K562 (cell line): ENCODE data around the gene CALHM4. TPM values are rescaled to one million over a fixed set of nuclear protein-coding genes. Genes with fewer than 3 reads are reported as not detected.

Experiments used
- ARID2 ChIP-seq: fragments of 450-650 bp; IDR thresholded peaks from 2 replicates; pipeline ENCODE4 v1.6.1; 2017; ENCODE audit warnings: antibody characterized with exemption, mild to moderate bottlenecking
- CBX2 ChIP-seq: fragments of 200-600 bp; sonication (generic); IDR thresholded peaks from one replicate; pipeline ENCODE4 v1.6.1; 2012; ENCODE audit warnings: mild to moderate bottlenecking, low read length, inconsistent platforms; ENCODE audit not compliant: insufficient read depth, poor library complexity, severe bottlenecking
- EP300 ChIP-seq: IDR thresholded peaks from 2 replicates; pipeline ENCODE4 v1.6.1; 2012; ENCODE audit warnings: low read length, improper control_type of control experiment
- FOSL1 ChIP-seq: fragments of 200-800 bp; sonication (Bioruptor generic); conservative IDR thresholded peaks from 2 replicates; pipeline ENCODE4 v1.6.1; 2016; ENCODE audit warnings: missing genetic modification characterization, missing compliant biosample characterization
- GATAD2B ChIP-seq: fragments of 450-650 bp; IDR thresholded peaks from 2 replicates; pipeline ENCODE4 v1.6.1; 2017; ENCODE audit warnings: mild to moderate bottlenecking, borderline replicate concordance
- HSF4 ChIP-seq: fragments of 250-450 bp; sonication (Bioruptor Pico); IDR thresholded peaks from 2 replicates; pipeline ENCODE4 v2.1.2; 2022; ENCODE audit warnings: mild to moderate bottlenecking, moderate library complexity, borderline replicate concordance
- ILF3 ChIP-seq: fragments of 450-650 bp; IDR thresholded peaks from 2 replicates; pipeline ENCODE4 v1.6.1; 2018; ENCODE audit warnings: antibody characterized with exemption, mild to moderate bottlenecking, moderate library complexity, borderline replicate concordance
- JUN ChIP-seq, 2 experiments: sonication (generic) in 1 of 2; formaldehyde crosslinking in 1 of 2; IDR thresholded peaks; 2 replicates each; pipeline versions ENCODE4 v1.6.1 to v1.8.0; 2012 to 2022; ENCODE audit warnings: borderline replicate concordance in 2 of 2, mild to moderate bottlenecking in 2 of 2, improper control_type of control experiment in 1 of 2, low read depth in 1 of 2, low read length in 1 of 2, missing genetic modification reagents in 1 of 2
- RCOR1 ChIP-seq, 2 experiments: IDR thresholded peaks; 2 replicates each; pipeline ENCODE4 v1.6.1; 2012; ENCODE audit warnings: low read depth in 2 of 2, low read length in 2 of 2, borderline replicate concordance in 1 of 2, improper control_type of control experiment in 1 of 2
- REST ChIP-seq, 2 experiments: fragments of 450-650 bp; formaldehyde crosslinking in 1 of 2; IDR thresholded peaks; 2 replicates each; pipeline versions ENCODE4 v1.4.0 to v1.6.1; 2014 to 2020; ENCODE audit warnings: mild to moderate bottlenecking in 2 of 2, borderline replicate concordance in 1 of 2, low read depth in 1 of 2
- SOX6 ChIP-seq: fragments of 450-650 bp; IDR thresholded peaks from 2 replicates; pipeline ENCODE4 v1.6.1; 2014; ENCODE audit warnings: mild to moderate bottlenecking
- SP1 ChIP-seq: sonication (generic); formaldehyde crosslinking; IDR thresholded peaks from 2 replicates; pipeline ENCODE4 v1.8.1; 2022; ENCODE audit warnings: mild to moderate bottlenecking, missing genetic modification reagents
- TEAD1 ChIP-seq, 2 experiments: fragments of 450-650 bp in 1 of 2; sonication (generic) in 1 of 2; formaldehyde crosslinking; IDR thresholded peaks; 2 replicates each; pipeline versions ENCODE4 v1.4.0 to v1.8.0; 2020 to 2022; ENCODE audit warnings: mild to moderate bottlenecking in 2 of 2, missing genetic modification reagents in 1 of 2
- TEAD4 ChIP-seq, 2 experiments: sonication (generic) in 1 of 2; formaldehyde crosslinking in 1 of 2; IDR thresholded peaks; 2 replicates each; pipeline versions ENCODE4 v1.6.1 to v1.8.0; 2012 to 2022; ENCODE audit warnings: borderline replicate concordance in 1 of 2, inconsistent platforms in 1 of 2, low read length in 1 of 2, mild to moderate bottlenecking in 1 of 2, missing genetic modification reagents in 1 of 2
- ZBTB1 ChIP-seq: sonication (generic); formaldehyde crosslinking; IDR thresholded peaks from 2 replicates; pipeline ENCODE4 v1.8.1; 2023; ENCODE audit warnings: missing genetic modification reagents, low read depth, mild to moderate bottlenecking, borderline replicate concordance
- ZBTB9 ChIP-seq: fragments of 450-650 bp; formaldehyde crosslinking; IDR thresholded peaks from 2 replicates; pipeline ENCODE4 v1.4.0; 2020; ENCODE audit warnings: mild to moderate bottlenecking, moderate library complexity
- ZC3H8 ChIP-seq: fragments of 450-650 bp; IDR thresholded peaks from 2 replicates; pipeline ENCODE4 v1.6.1; 2017
- polyA plus RNA-seq, 8 experiments: library from polyadenylated mRNA; depleted of rRNA in 4 of 8; stranded (reverse) in 5 of 8; unstranded in 3 of 8; fragments of >200 nt; fragmentation: Nextera tagmentation in 2 of 8; fragmentation: Illumina TruSeq in 1 of 8; extraction: Ambion mirVana in 2 of 8; extraction: Trizol in 1 of 8; gene quantifications; 2 replicates each; pipeline versions ENCODE4 v1.2.1 to v1.2.3, GENCODE V29; 2011 to 2014; ENCODE audit warnings: inconsistent platforms in 1 of 8, missing spikeins in 1 of 8
- total RNA-seq, 7 experiments: library from RNA; depleted of rRNA in 6 of 7; stranded (reverse); fragments of >200 nt in 6 of 7; fragmentation: Illumina TruSeq in 2 of 7; extraction: Trizol in 2 of 7; gene quantifications; 2 replicates each; pipeline versions ENCODE4 v1.2.1 to v1.2.3, GENCODE V29; 2011 to 2021; ENCODE audit warnings: low replicate concordance in 1 of 7

The CALHM4 gene
- total and polyA plus RNA-seq, 9 of the 15 experiments (the other 6 are each of a cell fraction or from before 2014, with no cell fraction given): not detected

GRCh38 chr6:116511424-116512110, 42.0 kb upstream of the CALHM4 start, which contains the start of gene CALHM5 (continued):
- peak; percentile 59; the same call in 1 of the 2 replicates for TF ChIP-seq ILF3
- TF ChIP-seq FOSL1 (tag): peak; percentile 65
- TF ChIP-seq SP1 (CRISPR knock-in tag): 0 out of 2 replicates have a peak, but pooled peaks have one; percentile 31
- peak; percentile 94 for TF ChIP-seq SOX6
- no peak for TF ChIP-seq CBX2
- peak; percentile 72 for TF ChIP-seq TEAD4 (IDR thresholded peaks at IDR 0.05; ENCODE audit: low read length)
- no peak for TF ChIP-seq TEAD4 (CRISPR knock-in tag; IDR thresholded peaks at IDR 0.05; ENCODE audit: borderline replicate concordance)
- 0 out of 2 replicates have a peak, but pooled peaks have one; percentile 43 for TF ChIP-seq ZBTB9 (CRISPR knock-in tag)
- peak in 1 of 2 experiments; percentile 85; a peak in 1 of 4 replicates for TF ChIP-seq TEAD1 (CRISPR knock-in tag; IDR thresholded peaks at IDR 0.05)
- TF ChIP-seq RCOR1 (IDR thresholded peaks at IDR 0.05; ENCODE audit: borderline replicate concordance in 1 of 2, low read depth in 2 of 2, low read length in 2 of 2): peak in 1 of 2 experiments; percentile 47; a peak in 1 of 4 replicates
- peak; percentile 52 for TF ChIP-seq JUN (IDR thresholded peaks at IDR 0.05; ENCODE audit: borderline replicate concordance, low read depth, low read length)
- TF ChIP-seq JUN (CRISPR knock-in tag; IDR thresholded peaks at IDR 0.05; ENCODE audit: borderline replicate concordance): no peak
- TF ChIP-seq REST (IDR thresholded peaks at IDR 0.05; ENCODE audit: borderline replicate concordance): peak; percentile 70
- no peak for TF ChIP-seq REST (CRISPR knock-in tag; IDR thresholded peaks at IDR 0.05; ENCODE audit: low read depth)
- TF ChIP-seq ZBTB1 (CRISPR knock-in tag): no peak
- TF ChIP-seq ZC3H8: no peak
- peak; percentile 33; the same call in 1 of the 2 replicates for TF ChIP-seq EP300
- no peak for TF ChIP-seq ARID2
- TF ChIP-seq GATAD2B: peak; percentile 46; the same call in 1 of the 2 replicates
- TF ChIP-seq HSF4 (CRISPR knock-in tag): no peak
